ENCODE results near the gene USP47.

- TF ChIP-seq CTCF (IDR thresholded peaks at IDR 0.05 in 4 of 5, conservative IDR thresholded peaks at IDR 0.05 in 1 of 5) (no peak), POLR2A (IDR thresholded peaks at IDR 0.05) (no peak)
These were observed 145.8 kb downstream of the USP47 start for GRCh38 chr11:11987503-11988022.

Measured in gastrocnemius medialis (tissue), 4 donors.